CD4-positive, alpha-beta T cell (primary cell): Measurements from ENCODE around the gene ACTRT2. TPM values are rescaled to one million over a fixed set of nuclear protein-coding genes. Genes with fewer than 3 reads are reported as not detected.

Experiments used
- ATAC-seq: fragments of 200-7000 bp; cut with Tn5 transposase; one replicate; pipeline ENCODE4 v1.10.0; 2022; ENCODE audit warnings: mild to moderate bottlenecking; ENCODE audit not compliant: poor library complexity
- CTCF ChIA-PET: fragments of 350-600 bp; sonication (Branson Sonifier 250); formaldehyde crosslinking; loops from one replicate; lab custom pipeline; 2021; ENCODE audit warnings: antibody characterized with exemption, inconsistent platforms; lab: Charles Lee
- POLR2A ChIA-PET: fragments of 350-600 bp; sonication (Branson Sonifier 250); formaldehyde crosslinking; loops from one replicate; lab custom pipeline; 2021; ENCODE audit warnings: antibody characterized with exemption, inconsistent platforms; lab: Charles Lee
- DNase-seq, 14 experiments: peaks; one replicate each; pipeline ENCODE4 v3.0.0-alpha.2; 2013 to 2020; ENCODE audit warnings: mixed read lengths in 2 of 14
- H3K27ac ChIP-seq, 2 donors: one replicate each; pipeline versions ENCODE4 v1.5.1 to v1.7.0; 2013; ENCODE audit warnings: low read length in 2 of 2, low read depth in 1 of 2, mild to moderate bottlenecking in 1 of 2
- H3K27me3 ChIP-seq, 2 experiments: 1 replicate in 1 of 2; 2 replicates in 1 of 2; pipeline versions ENCODE4 v1.6.1 to v1.7.0; 2013; ENCODE audit warnings: low read length in 2 of 2, control low read depth in 1 of 2, mild to moderate bottlenecking in 1 of 2, moderate library complexity in 1 of 2; ENCODE audit not compliant: insufficient read depth in 2 of 2, control insufficient read depth in 1 of 2
- H3K36me3 ChIP-seq: one replicate; pipeline ENCODE4 v1.6.1; 2013; ENCODE audit warnings: low read length, control low read depth; ENCODE audit not compliant: insufficient read depth
- H3K4me1 ChIP-seq: one replicate; pipeline ENCODE4 v1.6.1; 2013; ENCODE audit warnings: low read length, control low read depth; ENCODE audit not compliant: insufficient read depth
- H3K4me3 ChIP-seq: one replicate; pipeline ENCODE4 v1.5.1; 2013; ENCODE audit warnings: mild to moderate bottlenecking, low read length, moderate library complexity
- H3K9me3 ChIP-seq, 2 experiments: 1 replicate in 1 of 2; 2 replicates in 1 of 2; pipeline versions ENCODE4 v1.6.1 to v1.7.0; 2013; ENCODE audit warnings: low read length in 2 of 2, mild to moderate bottlenecking in 2 of 2, control low read depth in 1 of 2, moderate library complexity in 1 of 2; ENCODE audit not compliant: control insufficient read depth in 1 of 2, insufficient read depth in 1 of 2
- H3K27ac Mint-ChIP-seq: one replicate; pipeline ENCODE4 v1.8.0; 2020; ENCODE audit warnings: mixed read lengths
- H3K27me3 Mint-ChIP-seq: one replicate; pipeline ENCODE4 v1.8.0; 2021; ENCODE audit warnings: mixed read lengths
- H3K36me3 Mint-ChIP-seq: one replicate; pipeline ENCODE4 v1.8.0; 2021; ENCODE audit warnings: low read depth, mixed read lengths
- H3K4me1 Mint-ChIP-seq: one replicate; pipeline ENCODE4 v1.8.0; 2021; ENCODE audit warnings: low read depth, mixed read lengths
- H3K4me3 Mint-ChIP-seq: one replicate; pipeline ENCODE4 v1.8.0; 2020; ENCODE audit warnings: mild to moderate bottlenecking, mixed read lengths
- H3K9me3 Mint-ChIP-seq: one replicate; pipeline ENCODE4 v1.8.0; 2020; ENCODE audit warnings: mixed read lengths
- intact Hi-C, 2 experiments: fragments of 100-400 bp; cut with DNase I in 1 of 2; cut with micrococcal nuclease in 1 of 2; formaldehyde crosslinking; loops; one replicate each; pipeline versions ENCODE4 v1.15.1 to v1.9.0; 2023 to 2025; cut with DNase I, micrococcal nuclease
- total RNA-seq, 174 experiments: library from RNA in 2 of 174; stranded (reverse) in 2 of 174; gene quantifications; one replicate each; pipeline ENCODE4 v1.2.3 and lab custom pipeline; 2021 to 2026
- TF ChIP-seq, protein P1 (sequence below): fragments of 200-600 bp; IDR thresholded peaks from one replicate; pipeline ENCODE4 v1.8.0; 2022; ENCODE audit warnings: antibody characterized with exemption, mild to moderate bottlenecking

Gene ACTRT2
- total RNA-seq, 2 experiments from 2014 or later: not detected

- POLR2A ChIA-PET: no interaction called here
- H3K4me1 Mint-ChIP-seq: no peaks in the 10 kb centered on the region
These were observed 40.4 kb upstream of the ACTRT2 start for GRCh38 chr1:2980849-2981248.

GRCh38 chr1:2981388-2981787, 39.9 kb upstream of the ACTRT2 start:
- POLR2A ChIA-PET: no interaction called here
- DNase-seq: no peak
- no peak overlapping the region for H3K27ac Mint-ChIP-seq
- peaks cover 0 to 4% of the 10 kb centered on the region in 2 experiments for H3K9me3 ChIP-seq
- H3K36me3 Mint-ChIP-seq: no peaks in the 10 kb centered on the region
- H3K4me1 ChIP-seq: no peaks in the 10 kb centered on the region
- H3K4me3 Mint-ChIP-seq: no peak overlapping the region
- intact Hi-C loops: no loop called here
- ATAC-seq: no peak
- TF ChIP-seq, protein P1, sequence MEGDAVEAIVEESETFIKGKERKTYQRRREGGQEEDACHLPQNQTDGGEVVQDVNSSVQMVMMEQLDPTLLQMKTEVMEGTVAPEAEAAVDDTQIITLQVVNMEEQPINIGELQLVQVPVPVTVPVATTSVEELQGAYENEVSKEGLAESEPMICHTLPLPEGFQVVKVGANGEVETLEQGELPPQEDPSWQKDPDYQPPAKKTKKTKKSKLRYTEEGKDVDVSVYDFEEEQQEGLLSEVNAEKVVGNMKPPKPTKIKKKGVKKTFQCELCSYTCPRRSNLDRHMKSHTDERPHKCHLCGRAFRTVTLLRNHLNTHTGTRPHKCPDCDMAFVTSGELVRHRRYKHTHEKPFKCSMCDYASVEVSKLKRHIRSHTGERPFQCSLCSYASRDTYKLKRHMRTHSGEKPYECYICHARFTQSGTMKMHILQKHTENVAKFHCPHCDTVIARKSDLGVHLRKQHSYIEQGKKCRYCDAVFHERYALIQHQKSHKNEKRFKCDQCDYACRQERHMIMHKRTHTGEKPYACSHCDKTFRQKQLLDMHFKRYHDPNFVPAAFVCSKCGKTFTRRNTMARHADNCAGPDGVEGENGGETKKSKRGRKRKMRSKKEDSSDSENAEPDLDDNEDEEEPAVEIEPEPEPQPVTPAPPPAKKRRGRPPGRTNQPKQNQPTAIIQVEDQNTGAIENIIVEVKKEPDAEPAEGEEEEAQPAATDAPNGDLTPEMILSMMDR: no peak
- H3K27me3 Mint-ChIP-seq: no peaks in the 10 kb centered on the region
- no peak overlapping the region for H3K27ac ChIP-seq
- CTCF ChIA-PET: no interaction called here
- H3K36me3 ChIP-seq: no peaks in the 10 kb centered on the region
- no peaks in the 10 kb centered on the region for H3K9me3 Mint-ChIP-seq
- H3K27me3 ChIP-seq: no peaks in the 10 kb centered on the region
- no peak overlapping the region for H3K4me3 ChIP-seq
- H3K4me1 Mint-ChIP-seq: no peaks in the 10 kb centered on the region

More at GRCh38 chr1:2980849-2981248, 40.4 kb upstream of the ACTRT2 start:
- no peak overlapping the region for H3K4me3 ChIP-seq
- Mint-ChIP-seq H3K27me3 (no peaks in the 10 kb centered on the region), H3K9me3 (no peaks in the 10 kb centered on the region), H3K27ac (no peak overlapping the region), H3K4me3 (no peak overlapping the region), H3K36me3 (no peaks in the 10 kb centered on the region)
- H3K27me3 ChIP-seq: no peaks in the 10 kb centered on the region
- peaks cover 0 to 4% of the 10 kb centered on the region in 2 experiments for H3K9me3 ChIP-seq
- TF ChIP-seq, protein P1: no peak
- intact Hi-C loops: no loop called here
- DNase-seq (no peak), ATAC-seq (no peak)
- no peaks in the 10 kb centered on the region for H3K4me1 ChIP-seq
- CTCF ChIA-PET: no interaction called here
- no peaks in the 10 kb centered on the region for H3K36me3 ChIP-seq
- no peak overlapping the region for H3K27ac ChIP-seq

- Mint-ChIP-seq H3K4me3 (no peak overlapping the region), H3K36me3 (no peaks in the 10 kb centered on the region), H3K27ac (no peak overlapping the region), H3K9me3 (no peaks in the 10 kb centered on the region), H3K4me1 (no peaks in the 10 kb centered on the region), H3K27me3 (no peaks in the 10 kb centered on the region)
- H3K4me3 ChIP-seq: no peak overlapping the region
- TF ChIP-seq, protein P1: no peak
- DNase-seq: no peak
- H3K27ac ChIP-seq: no peak overlapping the region
- CTCF ChIA-PET: no interaction called here
- no peaks in the 10 kb centered on the region for H3K4me1 ChIP-seq
- H3K9me3 ChIP-seq: peaks cover 0 to 4% of the 10 kb centered on the region in 2 experiments
- no peaks in the 10 kb centered on the region for H3K27me3 ChIP-seq
- ATAC-seq: no peak
- POLR2A ChIA-PET: no interaction called here
- intact Hi-C loops: no loop called here
- no peaks in the 10 kb centered on the region for H3K36me3 ChIP-seq
These were observed 39.2 kb upstream of the ACTRT2 start for GRCh38 chr1:2981981-2982614.
